ENCODE measurements around the gene PAXX. TPM values are rescaled to one million over a fixed set of nuclear protein-coding genes. Genes with fewer than 3 reads are reported as not detected.

PAXX gene
- total RNA-seq, 1 experiment from 2014 or later = 44.1 TPM

GRCh38 chr9:136952321-136952850, 39.8 kb upstream of the PAXX start:
- H3K27ac Mint-ChIP-seq = no peak overlapping the region
- no peak overlapping the region for H3K4me3 Mint-ChIP-seq
- no peaks in the 10 kb centered on the region for H3K27me3 Mint-ChIP-seq (ENCODE audit: low read depth)
- no peaks in the 10 kb centered on the region for H3K36me3 Mint-ChIP-seq
- H3K4me1 Mint-ChIP-seq = peaks cover 4% of the 10 kb centered on the region
- DNase-seq (ENCODE audit: low spot score) = no peak
- H3K9me3 Mint-ChIP-seq = peaks cover 9% of the 10 kb centered on the region
- POLR2A ChIA-PET = no interaction called here
- TF ChIP-seq GTF2I (CRISPR knock-in tag; conservative IDR thresholded peaks at IDR 0.05) (no peak), ZNF138 (CRISPR knock-in tag; conservative IDR thresholded peaks at IDR 0.05) (no peak), SOX15 (CRISPR knock-in tag; IDR thresholded peaks at IDR 0.05) (no peak), USF1 (CRISPR knock-in tag; IDR thresholded peaks at IDR 0.05) (no peak), ESRRA (CRISPR knock-in tag; IDR thresholded peaks at IDR 0.05; ENCODE audit: borderline replicate concordance) (no peak)
- TF ChIP-seq, protein P1, sequence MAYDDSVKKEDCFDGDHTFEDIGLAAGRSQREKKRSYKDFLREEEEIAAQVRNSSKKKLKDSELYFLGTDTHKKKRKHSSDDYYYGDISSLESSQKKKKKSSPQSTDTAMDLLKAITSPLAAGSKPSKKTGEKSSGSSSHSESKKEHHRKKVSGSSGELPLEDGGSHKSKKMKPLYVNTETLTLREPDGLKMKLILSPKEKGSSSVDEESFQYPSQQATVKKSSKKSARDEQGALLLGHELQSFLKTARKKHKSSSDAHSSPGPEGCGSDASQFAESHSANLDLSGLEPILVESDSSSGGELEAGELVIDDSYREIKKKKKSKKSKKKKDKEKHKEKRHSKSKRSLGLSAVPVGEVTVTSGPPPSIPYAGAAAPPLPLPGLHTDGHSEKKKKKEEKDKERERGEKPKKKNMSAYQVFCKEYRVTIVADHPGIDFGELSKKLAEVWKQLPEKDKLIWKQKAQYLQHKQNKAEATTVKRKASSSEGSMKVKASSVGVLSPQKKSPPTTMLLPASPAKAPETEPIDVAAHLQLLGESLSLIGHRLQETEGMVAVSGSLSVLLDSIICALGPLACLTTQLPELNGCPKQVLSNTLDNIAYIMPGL (CRISPR knock-in tag; IDR thresholded peaks at IDR 0.05) = no peak
- TF ChIP-seq, protein P2, sequence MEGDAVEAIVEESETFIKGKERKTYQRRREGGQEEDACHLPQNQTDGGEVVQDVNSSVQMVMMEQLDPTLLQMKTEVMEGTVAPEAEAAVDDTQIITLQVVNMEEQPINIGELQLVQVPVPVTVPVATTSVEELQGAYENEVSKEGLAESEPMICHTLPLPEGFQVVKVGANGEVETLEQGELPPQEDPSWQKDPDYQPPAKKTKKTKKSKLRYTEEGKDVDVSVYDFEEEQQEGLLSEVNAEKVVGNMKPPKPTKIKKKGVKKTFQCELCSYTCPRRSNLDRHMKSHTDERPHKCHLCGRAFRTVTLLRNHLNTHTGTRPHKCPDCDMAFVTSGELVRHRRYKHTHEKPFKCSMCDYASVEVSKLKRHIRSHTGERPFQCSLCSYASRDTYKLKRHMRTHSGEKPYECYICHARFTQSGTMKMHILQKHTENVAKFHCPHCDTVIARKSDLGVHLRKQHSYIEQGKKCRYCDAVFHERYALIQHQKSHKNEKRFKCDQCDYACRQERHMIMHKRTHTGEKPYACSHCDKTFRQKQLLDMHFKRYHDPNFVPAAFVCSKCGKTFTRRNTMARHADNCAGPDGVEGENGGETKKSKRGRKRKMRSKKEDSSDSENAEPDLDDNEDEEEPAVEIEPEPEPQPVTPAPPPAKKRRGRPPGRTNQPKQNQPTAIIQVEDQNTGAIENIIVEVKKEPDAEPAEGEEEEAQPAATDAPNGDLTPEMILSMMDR (IDR thresholded peaks at IDR 0.05) = no peak
- TF ChIP-seq, protein P3, sequence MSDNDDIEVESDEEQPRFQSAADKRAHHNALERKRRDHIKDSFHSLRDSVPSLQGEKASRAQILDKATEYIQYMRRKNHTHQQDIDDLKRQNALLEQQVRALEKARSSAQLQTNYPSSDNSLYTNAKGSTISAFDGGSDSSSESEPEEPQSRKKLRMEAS (CRISPR knock-in tag; IDR thresholded peaks at IDR 0.05) = no peak
- CTCF ChIA-PET = interaction anchor here (0.5 to 1.7 kb wide), 6 partner anchors 22 to 132 kb away, joined by 3 to 8 read pairs (median 4); partner anchors contain the start of gene NPDC1
- no peak for ATAC-seq

- ChIA-PET POLR2A (interaction anchor here (0.6 kb wide), 1 partner anchor 364 kb away, joined by 3 read pairs; no protein-coding TSS in a partner anchor), CTCF (interaction anchor here (0.5 to 2.9 kb wide), 7 partner anchors 9 to 132 kb away, joined by 3 to 17 read pairs (median 3); no protein-coding TSS in a partner anchor)
- H3K4me1 Mint-ChIP-seq = peaks cover 3% of the 10 kb centered on the region
- ATAC-seq (no peak), DNase-seq (ENCODE audit: low spot score) (no peak)
- H3K36me3 Mint-ChIP-seq = no peaks in the 10 kb centered on the region
- H3K27me3 Mint-ChIP-seq (ENCODE audit: low read depth) = no peaks in the 10 kb centered on the region
- peaks cover 9% of the 10 kb centered on the region for H3K9me3 Mint-ChIP-seq
- H3K27ac Mint-ChIP-seq = no peak overlapping the region
- H3K4me3 Mint-ChIP-seq = no peak overlapping the region
- TF ChIP-seq FOXK1 (CRISPR knock-in tag; IDR thresholded peaks at IDR 0.05) = no peak
- no peak for TF ChIP-seq IRF1 (CRISPR knock-in tag; IDR thresholded peaks at IDR 0.05)
- TF ChIP-seq NFYB (CRISPR knock-in tag; conservative IDR thresholded peaks at IDR 0.05; ENCODE audit: low read depth) = no peak
- no peak for TF ChIP-seq NFE2L1 (CRISPR knock-in tag; IDR thresholded peaks at IDR 0.05)
- TF ChIP-seq, protein P4, sequence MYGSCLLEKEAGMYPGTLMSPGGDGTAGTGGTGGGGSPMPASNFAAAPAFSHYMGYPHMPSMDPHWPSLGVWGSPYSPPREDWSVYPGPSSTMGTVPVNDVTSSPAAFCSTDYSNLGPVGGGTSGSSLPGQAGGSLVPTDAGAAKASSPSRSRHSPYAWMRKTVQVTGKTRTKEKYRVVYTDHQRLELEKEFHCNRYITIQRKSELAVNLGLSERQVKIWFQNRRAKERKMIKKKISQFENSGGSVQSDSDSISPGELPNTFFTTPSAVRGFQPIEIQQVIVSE (CRISPR knock-in tag; IDR thresholded peaks at IDR 0.05; ENCODE audit: borderline replicate concordance) = no peak
- no peak for TF ChIP-seq FOXJ3 (CRISPR knock-in tag; IDR thresholded peaks at IDR 0.05; ENCODE audit: borderline replicate concordance)
- no peak for TF ChIP-seq USF1 (CRISPR knock-in tag; IDR thresholded peaks at IDR 0.05)
- no peak for TF ChIP-seq PRRX2 (CRISPR knock-in tag; IDR thresholded peaks at IDR 0.05)
- no peak for TF ChIP-seq ZNF317 (CRISPR knock-in tag; IDR thresholded peaks at IDR 0.05; ENCODE audit: borderline replicate concordance, low read depth)
- TF ChIP-seq, protein P5, sequence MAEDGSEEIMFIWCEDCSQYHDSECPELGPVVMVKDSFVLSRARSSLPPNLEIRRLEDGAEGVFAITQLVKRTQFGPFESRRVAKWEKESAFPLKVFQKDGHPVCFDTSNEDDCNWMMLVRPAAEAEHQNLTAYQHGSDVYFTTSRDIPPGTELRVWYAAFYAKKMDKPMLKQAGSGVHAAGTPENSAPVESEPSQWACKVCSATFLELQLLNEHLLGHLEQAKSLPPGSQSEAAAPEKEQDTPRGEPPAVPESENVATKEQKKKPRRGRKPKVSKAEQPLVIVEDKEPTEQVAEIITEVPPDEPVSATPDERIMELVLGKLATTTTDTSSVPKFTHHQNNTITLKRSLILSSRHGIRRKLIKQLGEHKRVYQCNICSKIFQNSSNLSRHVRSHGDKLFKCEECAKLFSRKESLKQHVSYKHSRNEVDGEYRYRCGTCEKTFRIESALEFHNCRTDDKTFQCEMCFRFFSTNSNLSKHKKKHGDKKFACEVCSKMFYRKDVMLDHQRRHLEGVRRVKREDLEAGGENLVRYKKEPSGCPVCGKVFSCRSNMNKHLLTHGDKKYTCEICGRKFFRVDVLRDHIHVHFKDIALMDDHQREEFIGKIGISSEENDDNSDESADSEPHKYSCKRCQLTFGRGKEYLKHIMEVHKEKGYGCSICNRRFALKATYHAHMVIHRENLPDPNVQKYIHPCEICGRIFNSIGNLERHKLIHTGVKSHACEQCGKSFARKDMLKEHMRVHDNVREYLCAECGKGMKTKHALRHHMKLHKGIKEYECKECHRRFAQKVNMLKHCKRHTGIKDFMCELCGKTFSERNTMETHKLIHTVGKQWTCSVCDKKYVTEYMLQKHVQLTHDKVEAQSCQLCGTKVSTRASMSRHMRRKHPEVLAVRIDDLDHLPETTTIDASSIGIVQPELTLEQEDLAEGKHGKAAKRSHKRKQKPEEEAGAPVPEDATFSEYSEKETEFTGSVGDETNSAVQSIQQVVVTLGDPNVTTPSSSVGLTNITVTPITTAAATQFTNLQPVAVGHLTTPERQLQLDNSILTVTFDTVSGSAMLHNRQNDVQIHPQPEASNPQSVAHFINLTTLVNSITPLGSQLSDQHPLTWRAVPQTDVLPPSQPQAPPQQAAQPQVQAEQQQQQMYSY (CRISPR knock-in tag; IDR thresholded peaks at IDR 0.05) = no peak
- TF ChIP-seq TEAD1 (CRISPR knock-in tag; IDR thresholded peaks at IDR 0.05) = no peak
- TF ChIP-seq, protein P6, sequence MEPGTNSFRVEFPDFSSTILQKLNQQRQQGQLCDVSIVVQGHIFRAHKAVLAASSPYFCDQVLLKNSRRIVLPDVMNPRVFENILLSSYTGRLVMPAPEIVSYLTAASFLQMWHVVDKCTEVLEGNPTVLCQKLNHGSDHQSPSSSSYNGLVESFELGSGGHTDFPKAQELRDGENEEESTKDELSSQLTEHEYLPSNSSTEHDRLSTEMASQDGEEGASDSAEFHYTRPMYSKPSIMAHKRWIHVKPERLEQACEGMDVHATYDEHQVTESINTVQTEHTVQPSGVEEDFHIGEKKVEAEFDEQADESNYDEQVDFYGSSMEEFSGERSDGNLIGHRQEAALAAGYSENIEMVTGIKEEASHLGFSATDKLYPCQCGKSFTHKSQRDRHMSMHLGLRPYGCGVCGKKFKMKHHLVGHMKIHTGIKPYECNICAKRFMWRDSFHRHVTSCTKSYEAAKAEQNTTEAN (CRISPR knock-in tag; IDR thresholded peaks at IDR 0.05) = no peak
- no peak for TF ChIP-seq GRHL2 (CRISPR knock-in tag; IDR thresholded peaks at IDR 0.05; ENCODE audit: insufficient replicate concordance, severe bottlenecking)
- TF ChIP-seq SMAD3 (CRISPR knock-in tag; IDR thresholded peaks at IDR 0.05; ENCODE audit: borderline replicate concordance) = no peak
Observed at GRCh38 chr9:136952876-136953770, 39.1 kb upstream of the PAXX start.

Data from WTC11 (cell line).